HepG2 (cell line): ENCODE results near the gene ANP32B. TPM values are rescaled to one million over a fixed set of nuclear protein-coding genes. Genes with fewer than 3 reads are reported as not detected.
A peak's percentile ranks its signal among the peaks of the same experiment; 100 is the strongest.

ENCODE experiments used
- HMGXB4 ChIP-seq, 2 experiments: sonication (generic) in 1 of 2; formaldehyde crosslinking in 1 of 2; IDR thresholded peaks; 2 replicates each; pipeline versions ENCODE4 v1.4.0 to v1.6.1; 2018 to 2020; ENCODE audit warnings: missing genetic modification reagents in 2 of 2, borderline replicate concordance in 1 of 2, low read depth in 1 of 2, mild to moderate bottlenecking in 1 of 2, missing biosample characterization in 1 of 2
- HOXA3 ChIP-seq: sonication (generic); formaldehyde crosslinking; IDR thresholded peaks from 2 replicates; pipeline ENCODE4 v1.5.0; 2020; ENCODE audit warnings: missing genetic modification reagents
- IRX3 ChIP-seq: sonication (generic); formaldehyde crosslinking; IDR thresholded peaks from 2 replicates; pipeline ENCODE4 v1.8.1; 2023; ENCODE audit warnings: mild to moderate bottlenecking, low read depth, missing genetic modification reagents, borderline replicate concordance
- MAZ ChIP-seq, 2 experiments: sonication (generic) in 1 of 2; formaldehyde crosslinking in 1 of 2; IDR thresholded peaks; 2 replicates each; pipeline versions ENCODE4 v1.5.0 to v1.6.1; 2012 to 2020; ENCODE audit warnings: low read depth in 2 of 2, mild to moderate bottlenecking in 2 of 2, borderline replicate concordance in 1 of 2, improper control_type of control experiment in 1 of 2, low read length in 1 of 2, missing genetic modification reagents in 1 of 2, moderate library complexity in 1 of 2
- NR2C2 ChIP-seq: sonication (generic); formaldehyde crosslinking; IDR thresholded peaks from 2 replicates; pipeline ENCODE4 v1.4.0; 2020; ENCODE audit warnings: missing genetic modification reagents, mild to moderate bottlenecking, moderate library complexity, borderline replicate concordance
- POLR2A ChIP-seq, 2 experiments: IDR thresholded peaks; 2 replicates each; pipeline ENCODE4 v1.6.1; 2011; ENCODE audit warnings: low read depth in 2 of 2, low read length in 2 of 2, mild to moderate bottlenecking in 1 of 2, moderate library complexity in 1 of 2; ENCODE audit not compliant: insufficient read depth in 1 of 2
- SALL2 ChIP-seq: sonication (generic); formaldehyde crosslinking; IDR thresholded peaks from 2 replicates; pipeline ENCODE4 v1.8.1; 2023; ENCODE audit warnings: mild to moderate bottlenecking, missing genetic modification reagents, inconsistent platforms
- TEAD3 ChIP-seq: optimal IDR thresholded peaks from 2 replicates; pipeline ENCODE3; 2016; ENCODE audit warnings: borderline replicate concordance
- TMF1 ChIP-seq: sonication (generic); formaldehyde crosslinking; IDR thresholded peaks from 2 replicates; pipeline ENCODE4 v1.8.1; 2022; ENCODE audit warnings: low read depth, missing genetic modification reagents
- ZFX ChIP-seq: sonication (generic); formaldehyde crosslinking; IDR thresholded peaks from 2 replicates; pipeline ENCODE4 v1.4.0; 2020; ENCODE audit warnings: mild to moderate bottlenecking, low read depth, missing genetic modification reagents, moderate library complexity
- ZNF121 ChIP-seq: sonication (generic); formaldehyde crosslinking; IDR thresholded peaks from 2 replicates; pipeline ENCODE4 v1.5.0; 2020; ENCODE audit warnings: mild to moderate bottlenecking, missing genetic modification reagents
- ZNF546 ChIP-seq: sonication (generic); formaldehyde crosslinking; conservative IDR thresholded peaks from 2 replicates; pipeline ENCODE4 v1.8.1; 2023; ENCODE audit warnings: mild to moderate bottlenecking, missing genetic modification reagents
- ZNF709 ChIP-seq: sonication (generic); formaldehyde crosslinking; IDR thresholded peaks from 2 replicates; pipeline ENCODE4 v1.5.0; 2020; ENCODE audit warnings: mild to moderate bottlenecking, missing genetic modification reagents
- ZNF740 ChIP-seq: sonication (generic); formaldehyde crosslinking; IDR thresholded peaks from 2 replicates; pipeline ENCODE4 v1.4.0; 2020; ENCODE audit warnings: missing genetic modification reagents
- ZNF841 ChIP-seq: sonication (generic); formaldehyde crosslinking; IDR thresholded peaks from 2 replicates; pipeline ENCODE4 v1.8.1; 2023; ENCODE audit warnings: missing genetic modification reagents, borderline replicate concordance
- polyA plus RNA-seq, 8 experiments: library from polyadenylated mRNA; depleted of rRNA in 3 of 8; stranded (reverse) in 7 of 8; unstranded in 1 of 8; fragments of >200 nt; fragmentation: Illumina TruSeq in 4 of 8; extraction: Trizol in 4 of 8; gene quantifications; 2 replicates each; pipeline versions ENCODE4 v1.2.1 to v1.2.3, GENCODE V29; 2011 to 2016; ENCODE audit warnings: low read depth in 4 of 8, missing spikeins in 1 of 8, mixed read lengths in 1 of 8; ENCODE audit not compliant: insufficient read depth in 1 of 8
- total RNA-seq, 5 experiments: library from RNA; depleted of rRNA; stranded (reverse); fragments of >200 nt; fragmentation: Illumina TruSeq; extraction: Trizol; gene quantifications; 2 replicates each; pipeline ENCODE4 v1.2.3, GENCODE V29; 2016; ENCODE audit warnings: low read depth in 1 of 5

ANP32B gene
- total and polyA plus RNA-seq, 2 of the 13 experiments (the other 11 are each of a cell fraction or from before 2014, with no cell fraction given) = 22.1 to 37.5 TPM

GRCh38 chr9:97984188-97985057 lies 1.3 kb downstream of the ANP32B start (continued):
- TF ChIP-seq HOXA3 (CRISPR knock-in tag) (peak; percentile 41; the same call in 1 of the 2 replicates), NR2C2 (peak; percentile 24; the same call in 1 of the 2 replicates), TMF1 (CRISPR knock-in tag) (peak; percentile 70; the same call in 1 of the 2 replicates), ZNF546 (CRISPR knock-in tag) (peak; percentile 70; the same call in 1 of the 2 replicates), ZNF121 (CRISPR knock-in tag) (0 out of 2 replicates have a peak, but pooled peaks have one; percentile 19), ZNF740 (CRISPR knock-in tag) (peak; percentile 79; the same call in 1 of the 2 replicates), TEAD3 (no peak), HMGXB4 (CRISPR knock-in tag; IDR thresholded peaks at IDR 0.05; ENCODE audit: borderline replicate concordance in 1 of 2, low read depth in 1 of 2) (peak in 1 of 2 experiments; percentile 35; a peak in 1 of 4 replicates), MAZ (IDR thresholded peaks at IDR 0.05; ENCODE audit: borderline replicate concordance, low read depth, low read length) (0 out of 2 replicates have a peak, but pooled peaks have one; percentile 32), MAZ (CRISPR knock-in tag; IDR thresholded peaks at IDR 0.05; ENCODE audit: low read depth) (0 out of 2 replicates have a peak, but pooled peaks have one; percentile 40), POLR2A (IDR thresholded peaks at IDR 0.05; ENCODE audit: insufficient read depth in 1 of 2, low read depth in 2 of 2, low read length in 2 of 2) (peak; percentile 7 to 69; a peak in 3 of 4 replicates), ZNF709 (CRISPR knock-in tag) (peak; percentile 24; the same call in 1 of the 2 replicates), ZFX (peak; percentile 69), ZNF841 (0 out of 2 replicates have a peak, but pooled peaks have one; percentile 22), SALL2 (peak; percentile 67), IRX3 (peak; percentile 73; the same call in 1 of the 2 replicates)
- TF ChIP-seq, all 625 proteins: peak for 86
